C4-2B (cell line): ENCODE results near the gene SOCS7.

Experiments
- ZFX ChIP-seq: fragments of 450-650 bp; IDR thresholded peaks from 2 replicates; pipeline ENCODE4 v1.6.1; 2017
- TF ChIP-seq, protein P1 (sequence below): fragments of 450-650 bp; conservative IDR thresholded peaks from 2 replicates; pipeline ENCODE4 v1.5.1; 2017; ENCODE audit warnings: mild to moderate bottlenecking

DNA sequence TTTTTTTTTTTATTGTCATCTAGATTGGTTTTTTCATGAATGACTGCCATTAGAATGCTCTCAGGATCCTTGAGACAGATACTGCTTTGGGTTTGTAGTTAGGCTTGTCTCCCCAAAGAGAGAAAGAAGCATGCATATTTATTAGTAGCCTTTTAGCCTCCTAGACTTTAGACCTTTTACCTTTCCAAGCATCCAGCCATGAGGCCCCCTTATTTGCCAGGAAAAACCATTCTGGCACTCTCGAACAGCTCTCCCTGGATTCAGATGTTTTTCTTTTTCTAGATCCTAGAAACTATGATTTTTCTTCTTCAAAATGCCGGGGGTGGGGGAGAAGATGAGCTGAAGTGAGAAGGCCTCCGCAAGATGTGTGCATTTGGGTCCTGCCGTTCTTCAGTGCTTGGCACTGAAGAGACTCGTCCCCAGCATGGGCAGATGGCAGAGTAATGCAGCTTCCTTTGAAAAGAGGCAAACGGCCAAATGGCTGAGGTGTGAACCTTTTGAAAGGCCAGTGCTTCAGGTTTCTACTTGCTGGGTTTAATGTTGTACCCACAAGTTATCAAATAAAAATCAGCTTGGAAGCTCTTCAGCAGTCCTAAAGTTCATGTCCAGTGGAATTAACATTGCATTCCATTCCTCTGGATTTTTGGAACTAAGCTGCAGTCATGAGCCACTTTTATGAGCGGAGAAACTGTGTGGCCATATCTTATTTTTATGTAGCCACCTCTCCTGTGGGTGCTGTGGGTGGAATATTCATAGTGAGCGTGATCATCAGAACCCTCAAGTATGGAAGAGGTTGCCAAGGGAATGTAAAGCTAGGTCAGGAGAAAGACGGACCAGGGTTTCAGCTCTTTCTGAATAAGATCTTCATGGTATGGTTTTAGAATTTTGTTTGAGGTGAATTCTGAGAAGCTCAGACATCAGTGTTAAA lies 7.2 kb downstream of the SOCS7 start:
- TF ChIP-seq, protein P1, sequence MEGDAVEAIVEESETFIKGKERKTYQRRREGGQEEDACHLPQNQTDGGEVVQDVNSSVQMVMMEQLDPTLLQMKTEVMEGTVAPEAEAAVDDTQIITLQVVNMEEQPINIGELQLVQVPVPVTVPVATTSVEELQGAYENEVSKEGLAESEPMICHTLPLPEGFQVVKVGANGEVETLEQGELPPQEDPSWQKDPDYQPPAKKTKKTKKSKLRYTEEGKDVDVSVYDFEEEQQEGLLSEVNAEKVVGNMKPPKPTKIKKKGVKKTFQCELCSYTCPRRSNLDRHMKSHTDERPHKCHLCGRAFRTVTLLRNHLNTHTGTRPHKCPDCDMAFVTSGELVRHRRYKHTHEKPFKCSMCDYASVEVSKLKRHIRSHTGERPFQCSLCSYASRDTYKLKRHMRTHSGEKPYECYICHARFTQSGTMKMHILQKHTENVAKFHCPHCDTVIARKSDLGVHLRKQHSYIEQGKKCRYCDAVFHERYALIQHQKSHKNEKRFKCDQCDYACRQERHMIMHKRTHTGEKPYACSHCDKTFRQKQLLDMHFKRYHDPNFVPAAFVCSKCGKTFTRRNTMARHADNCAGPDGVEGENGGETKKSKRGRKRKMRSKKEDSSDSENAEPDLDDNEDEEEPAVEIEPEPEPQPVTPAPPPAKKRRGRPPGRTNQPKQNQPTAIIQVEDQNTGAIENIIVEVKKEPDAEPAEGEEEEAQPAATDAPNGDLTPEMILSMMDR = no peak
- TF ChIP-seq ZFX = no peak
